ENCODE data around the gene RNF115. TPM values are rescaled to one million over a fixed set of nuclear protein-coding genes. Genes with fewer than 3 reads are reported as not detected.

The RNF115 gene
- total RNA-seq, 3 donors from 2014 or later = 24.3 to 28.2 (median 26.1) TPM

DNA sequence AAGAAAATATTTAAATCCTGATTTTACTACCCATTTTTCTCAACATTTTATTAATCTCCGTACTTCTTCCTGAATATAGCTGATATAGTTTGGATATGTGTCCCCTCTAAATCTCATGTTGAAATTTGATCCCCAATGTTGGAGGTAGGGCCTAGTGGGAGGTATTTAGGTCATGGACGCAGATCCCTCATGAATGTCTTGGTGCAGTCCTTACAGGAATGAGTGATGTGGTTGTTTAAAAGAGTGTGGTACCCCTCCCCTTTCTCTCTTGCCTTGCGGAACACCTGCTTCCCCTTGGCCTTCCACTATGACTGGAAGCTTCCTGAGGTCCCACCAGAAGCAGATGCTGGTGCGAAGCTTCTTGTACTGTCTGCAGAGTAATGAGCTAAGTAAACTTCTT, 17.5 kb downstream of the RNF115 start:
- Histone ChIP-seq H3K27ac (no peak overlapping the region), H3K4me1 (no peaks in the 10 kb centered on the region), H3K27me3 (no peaks in the 10 kb centered on the region), H3K4me3 (no peak overlapping the region), H3K36me3 (no peaks in the 10 kb centered on the region), H3K9me3 (no peaks in the 10 kb centered on the region)
- TF ChIP-seq POLR2A (IDR thresholded peaks at IDR 0.05) (no peak), POLR2AphosphoS5 (IDR thresholded peaks at IDR 0.05) (no peak)
- TF ChIP-seq, protein P1, sequence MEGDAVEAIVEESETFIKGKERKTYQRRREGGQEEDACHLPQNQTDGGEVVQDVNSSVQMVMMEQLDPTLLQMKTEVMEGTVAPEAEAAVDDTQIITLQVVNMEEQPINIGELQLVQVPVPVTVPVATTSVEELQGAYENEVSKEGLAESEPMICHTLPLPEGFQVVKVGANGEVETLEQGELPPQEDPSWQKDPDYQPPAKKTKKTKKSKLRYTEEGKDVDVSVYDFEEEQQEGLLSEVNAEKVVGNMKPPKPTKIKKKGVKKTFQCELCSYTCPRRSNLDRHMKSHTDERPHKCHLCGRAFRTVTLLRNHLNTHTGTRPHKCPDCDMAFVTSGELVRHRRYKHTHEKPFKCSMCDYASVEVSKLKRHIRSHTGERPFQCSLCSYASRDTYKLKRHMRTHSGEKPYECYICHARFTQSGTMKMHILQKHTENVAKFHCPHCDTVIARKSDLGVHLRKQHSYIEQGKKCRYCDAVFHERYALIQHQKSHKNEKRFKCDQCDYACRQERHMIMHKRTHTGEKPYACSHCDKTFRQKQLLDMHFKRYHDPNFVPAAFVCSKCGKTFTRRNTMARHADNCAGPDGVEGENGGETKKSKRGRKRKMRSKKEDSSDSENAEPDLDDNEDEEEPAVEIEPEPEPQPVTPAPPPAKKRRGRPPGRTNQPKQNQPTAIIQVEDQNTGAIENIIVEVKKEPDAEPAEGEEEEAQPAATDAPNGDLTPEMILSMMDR (IDR thresholded peaks at IDR 0.05) = no peak
- no peak for DNase-seq (ENCODE audit: low spot score in 2 of 2)
- intact Hi-C loops (cut with DNase I; ENCODE audit: low total_unique reads) = no loop called here

DNA sequence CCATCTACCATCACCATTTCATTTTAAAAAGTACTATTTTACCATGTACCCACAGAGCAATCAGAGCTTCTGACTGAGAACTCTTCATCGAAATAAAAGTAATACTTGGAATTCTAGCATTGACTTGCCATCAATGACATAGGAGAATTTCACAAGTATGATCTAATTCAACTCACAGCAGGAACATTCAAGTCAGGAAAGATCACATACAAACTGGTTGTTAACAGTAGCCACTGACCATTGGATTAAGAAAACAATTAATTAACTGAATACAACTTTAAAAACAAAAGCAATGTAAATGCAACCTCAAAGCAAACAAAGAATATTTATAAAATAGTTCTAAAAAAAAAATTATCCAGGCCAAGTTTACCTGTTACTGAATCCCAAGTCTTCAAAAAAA, 18.8 kb downstream of the RNF115 start:
- H3K27me3 ChIP-seq = no peaks in the 10 kb centered on the region
- no peak overlapping the region for H3K4me3 ChIP-seq
- no peak for TF ChIP-seq POLR2A (IDR thresholded peaks at IDR 0.05)
- no peak for TF ChIP-seq POLR2AphosphoS5 (IDR thresholded peaks at IDR 0.05)
- H3K36me3 ChIP-seq = no peaks in the 10 kb centered on the region
- no peaks in the 10 kb centered on the region for H3K9me3 ChIP-seq
- no peaks in the 10 kb centered on the region for H3K4me1 ChIP-seq
- no peak for DNase-seq (ENCODE audit: low spot score in 2 of 2)
- H3K27ac ChIP-seq = no peak overlapping the region
- intact Hi-C loops (cut with DNase I; ENCODE audit: low total_unique reads) = no loop called here

DNA sequence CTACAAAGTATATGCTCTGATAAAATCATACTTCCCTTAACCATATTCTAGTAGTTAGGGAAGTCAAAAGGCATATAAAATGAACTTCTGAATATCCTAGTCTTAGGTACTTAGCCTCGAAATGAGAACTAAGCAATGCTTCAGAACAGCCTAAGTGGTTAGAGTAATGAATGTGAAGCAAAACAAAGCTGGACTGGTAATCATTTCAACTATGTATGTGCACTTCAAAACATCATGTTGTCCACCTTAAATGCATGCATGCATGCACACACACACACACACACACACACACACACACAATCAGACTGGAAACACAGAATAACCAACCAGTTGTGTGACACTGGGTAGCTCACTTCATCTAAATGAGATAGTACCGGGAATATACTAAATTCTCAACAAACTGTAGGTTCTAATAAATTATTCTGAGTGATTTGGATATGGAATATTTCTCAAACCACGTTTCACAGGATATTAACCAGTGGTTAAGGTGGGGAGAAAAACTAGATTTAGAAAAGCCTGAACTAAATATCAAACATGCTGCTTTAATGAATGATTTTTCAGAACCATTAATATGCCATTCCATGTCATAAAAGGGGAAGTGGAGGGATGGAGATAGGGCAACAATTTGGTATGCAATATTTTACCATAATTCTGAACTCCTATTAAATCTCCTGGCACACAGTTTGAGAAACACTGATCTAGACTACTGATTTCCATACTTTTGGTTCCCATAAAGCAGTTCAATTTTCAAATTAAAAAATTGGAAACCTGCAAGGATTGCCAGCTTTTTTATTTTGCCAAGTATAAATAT, 19.5 kb downstream of the RNF115 start:
- H3K4me1 ChIP-seq = no peaks in the 10 kb centered on the region
- H3K36me3 ChIP-seq = no peaks in the 10 kb centered on the region
- H3K9me3 ChIP-seq = no peaks in the 10 kb centered on the region
- TF ChIP-seq, protein P1 (IDR thresholded peaks at IDR 0.05) = no peak
- intact Hi-C loops (cut with DNase I; ENCODE audit: low total_unique reads) = no loop called here
- no peak overlapping the region for H3K27ac ChIP-seq
- no peak overlapping the region for H3K4me3 ChIP-seq
- no peaks in the 10 kb centered on the region for H3K27me3 ChIP-seq
- no peak for DNase-seq (ENCODE audit: low spot score in 2 of 2)

DNA sequence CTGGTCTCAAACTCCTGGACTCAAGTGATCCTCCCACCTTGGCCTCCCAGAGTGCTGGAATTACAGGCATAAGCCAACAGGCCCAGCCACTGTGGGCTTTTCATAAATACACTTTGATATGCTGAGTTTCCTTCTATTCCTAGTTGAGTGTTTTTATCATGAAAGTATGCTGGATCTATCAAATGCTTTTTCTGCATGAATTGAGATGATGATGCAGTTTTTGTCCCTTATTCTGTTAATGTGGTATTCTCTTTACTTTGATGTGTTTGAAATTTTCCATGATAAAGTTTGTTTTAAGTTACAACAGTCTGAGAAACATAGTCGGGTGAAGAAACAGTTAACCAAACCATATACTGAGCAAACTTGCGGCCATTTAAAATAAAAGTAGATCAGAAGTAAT, 24.1 kb downstream of the RNF115 start:
- no peak overlapping the region for H3K4me3 ChIP-seq
- no peaks in the 10 kb centered on the region for H3K36me3 ChIP-seq
- peaks cover 5 to 6% of the 10 kb centered on the region in 2 donors for H3K9me3 ChIP-seq
- DNase-seq (ENCODE audit: low spot score in 2 of 2) = no peak
- no peaks in the 10 kb centered on the region for H3K4me1 ChIP-seq
- TF ChIP-seq POLR2A (IDR thresholded peaks at IDR 0.05) = no peak
- TF ChIP-seq POLR2AphosphoS5 (IDR thresholded peaks at IDR 0.05) = no peak
- TF ChIP-seq, protein P1 (IDR thresholded peaks at IDR 0.05) = no peak
- H3K27ac ChIP-seq = no peak overlapping the region
- no peaks in the 10 kb centered on the region for H3K27me3 ChIP-seq
- intact Hi-C loops (cut with DNase I; ENCODE audit: low total_unique reads) = no loop called here

DNA sequence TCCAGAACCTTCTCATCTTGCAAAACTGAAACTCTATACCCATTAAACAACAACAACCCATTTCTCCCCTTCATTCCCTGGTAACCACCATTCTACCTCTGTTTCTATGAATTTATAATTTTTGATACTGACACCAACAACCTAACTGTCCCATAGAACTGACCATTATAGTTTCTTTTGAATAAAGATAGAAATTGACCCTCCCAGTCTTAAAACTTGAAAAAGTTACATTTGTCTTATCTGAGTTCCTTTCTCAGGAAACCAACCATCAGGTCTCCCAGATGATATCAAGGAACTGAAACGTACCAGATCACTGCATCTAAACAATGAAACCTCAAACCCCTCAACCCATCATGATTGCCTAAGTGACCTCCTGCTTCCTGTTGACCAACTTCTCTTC, 27.1 kb downstream of the RNF115 start:
- no peak overlapping the region for H3K27ac ChIP-seq
- H3K4me3 ChIP-seq = no peak overlapping the region
- peaks cover 5 to 6% of the 10 kb centered on the region in 2 donors for H3K9me3 ChIP-seq
- no peaks in the 10 kb centered on the region for H3K27me3 ChIP-seq
- TF ChIP-seq, protein P1 (IDR thresholded peaks at IDR 0.05) = no peak
- TF ChIP-seq POLR2AphosphoS5 (IDR thresholded peaks at IDR 0.05) (no peak), POLR2A (IDR thresholded peaks at IDR 0.05) (no peak)
- intact Hi-C loops (cut with DNase I; ENCODE audit: low total_unique reads) = no loop called here
- no peaks in the 10 kb centered on the region for H3K36me3 ChIP-seq
- DNase-seq (ENCODE audit: low spot score in 2 of 2) = no peak
- H3K4me1 ChIP-seq = no peaks in the 10 kb centered on the region
